ENCODE data around the gene SPCS2. TPM values are rescaled to one million over a fixed set of nuclear protein-coding genes. Genes with fewer than 3 reads are reported as not detected.

Gene SPCS2
- 100 to 1,000 TPM; 124 to 131 TPM for total RNA-seq

- H3K27ac Mint-ChIP-seq, result peak within 1 kb of the TSS; percentile 97
- CTCF ChIA-PET, result interaction anchor here (0.6 to 1.5 kb wide), 5 partner anchors 11 to 1499 kb away, joined by 3 to 4 read pairs (median 3); no protein-coding TSS in a partner anchor
- intact Hi-C loops (cut with DNase I, micrococcal nuclease), result loop anchor here (1.0 to 5.0 kb wide), 10 partner anchors 39 to 1352 kb away; partner anchors contain the start of genes NEU3 (in 2 of the 2), C2CD3 (in 1 of the 2), FAM168A (in 1 of the 2) and LIPT2 (in 1 of the 2)
These were observed at the start of gene SPCS2, which contains the start of gene XRRA1 for GRCh38 chr11:74948898-74949752. TSS of gene SPCS2 (plus strand) at chr11:74949266. CDS start at chr11:74949286, 20 bp downstream. TSS of gene XRRA1 (minus strand) at chr11:74949091. CDS start at chr11:74940878, 8,213 bp downstream.

DNA sequence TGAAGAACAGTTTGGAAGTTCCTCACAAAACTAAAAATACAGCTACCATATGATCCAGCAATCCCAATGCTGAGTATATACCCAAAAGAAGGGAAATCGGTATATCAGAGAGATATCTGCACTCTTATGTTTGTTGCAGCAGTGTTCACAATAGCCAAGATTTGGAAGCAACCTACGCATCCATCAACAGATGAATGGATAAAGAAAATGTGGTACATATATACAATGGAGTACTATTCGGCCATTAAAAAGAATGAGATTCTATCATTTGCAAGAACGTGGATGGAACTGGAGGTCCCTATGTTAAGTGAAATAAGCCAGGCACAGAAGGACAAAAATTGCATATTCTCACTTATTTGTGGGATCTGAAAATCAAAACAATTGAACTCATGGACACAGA is 46.7 kb upstream of the SPCS2 start:
- no peak for ATAC-seq
- ChIA-PET POLR2A (no interaction called here), CTCF (no interaction called here)
- Mint-ChIP-seq H3K4me3 (no peak overlapping the region), H3K4me1 (no peaks in the 10 kb centered on the region), H3K27ac (no peak overlapping the region), H3K9me3 (ENCODE audit: low read depth) (peaks cover 32% of the 10 kb centered on the region), H3K27me3 (no peaks in the 10 kb centered on the region), H3K36me3 (ENCODE audit: low read depth) (peaks cover 45% of the 10 kb centered on the region)
- DNase-seq, result no peak
- intact Hi-C loops (cut with DNase I, micrococcal nuclease), result no loop called here

More at GRCh38 chr11:74948898-74949752, at the start of gene SPCS2, which contains the start of gene XRRA1:
- Mint-ChIP-seq H3K9me3 (ENCODE audit: low read depth) (no peaks in the 10 kb centered on the region), H3K4me1 (peaks cover 42% of the 10 kb centered on the region), H3K27me3 (no peaks in the 10 kb centered on the region), H3K36me3 (ENCODE audit: low read depth) (peaks cover 24% of the 10 kb centered on the region), H3K4me3 (peak within 1 kb of the TSS; percentile 96)
- DNase-seq (peak; percentile 100), ATAC-seq (peak; percentile 99)
- POLR2A ChIA-PET, result interaction anchor here (0.5 to 1.0 kb wide), 7 partner anchors 17 to 1428 kb away, joined by 3 to 10 read pairs (median 3); no protein-coding TSS in a partner anchor

GRCh38 chr11:74905326-74905725 is 43.7 kb upstream of the SPCS2 start:
- POLR2A ChIA-PET, result no interaction called here
- Mint-ChIP-seq H3K36me3 (ENCODE audit: low read depth) (peaks cover 27% of the 10 kb centered on the region), H3K27ac (peak overlapping the region; percentile 27), H3K4me1 (no peaks in the 10 kb centered on the region), H3K27me3 (no peaks in the 10 kb centered on the region), H3K9me3 (ENCODE audit: low read depth) (peaks cover 16% of the 10 kb centered on the region), H3K4me3 (no peak overlapping the region)
- DNase-seq (no peak), ATAC-seq (no peak)
- intact Hi-C loops (cut with DNase I, micrococcal nuclease), result no loop called here
- CTCF ChIA-PET, result interaction anchor here (0.6 to 0.8 kb wide), 2 partner anchors 94 to 342 kb away, joined by 3 read pairs; no protein-coding TSS in a partner anchor

DNA sequence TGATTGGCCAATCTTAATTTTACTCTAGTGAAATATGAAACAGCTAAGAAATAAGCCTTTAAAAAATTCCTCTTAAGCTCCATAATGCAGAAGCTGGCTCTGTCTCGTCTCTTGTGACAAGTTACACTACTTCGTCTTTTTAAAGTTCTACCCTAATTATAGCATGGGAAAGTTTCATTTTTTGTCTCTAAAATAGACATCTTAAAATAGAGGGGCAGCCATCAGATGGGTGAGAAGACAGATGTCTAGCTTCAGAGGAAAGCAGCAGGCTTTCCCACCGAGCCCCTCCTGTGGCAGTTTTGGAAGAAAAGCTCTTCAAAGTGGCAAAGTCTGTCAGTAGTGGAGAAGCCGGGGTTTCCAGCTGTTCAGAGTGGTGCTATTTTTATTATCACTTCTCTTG is 39.7 kb upstream of the SPCS2 start:
- CTCF ChIA-PET, result interaction anchor here (0.7 to 2.2 kb wide), 3 partner anchors 9 to 264 kb away, joined by 3 to 11 read pairs (median 5); no protein-coding TSS in a partner anchor
- Mint-ChIP-seq H3K4me1 (no peaks in the 10 kb centered on the region), H3K27ac (no peak overlapping the region)

GRCh38 chr11:74909812-74910211 is 39.3 kb upstream of the SPCS2 start:
- intact Hi-C loops (cut with DNase I, micrococcal nuclease), result no loop called here
- ChIA-PET POLR2A (interaction anchor here (0.6 kb wide), 1 partner anchor 653 kb away, joined by 3 read pairs; no protein-coding TSS in a partner anchor), CTCF (interaction anchor here (0.7 to 2.2 kb wide), 2 partner anchors 20 to 264 kb away, joined by 5 to 11 read pairs; no protein-coding TSS in a partner anchor)
- Mint-ChIP-seq H3K36me3 (ENCODE audit: low read depth) (peaks cover 15% of the 10 kb centered on the region), H3K4me1 (no peaks in the 10 kb centered on the region), H3K27me3 (no peaks in the 10 kb centered on the region), H3K9me3 (ENCODE audit: low read depth) (no peaks in the 10 kb centered on the region), H3K4me3 (no peak overlapping the region), H3K27ac (no peak overlapping the region)
- DNase-seq (no peak), ATAC-seq (no peak)

More for the DNA sequence above, 39.7 kb upstream of the SPCS2 start:
- Mint-ChIP-seq H3K36me3 (ENCODE audit: low read depth) (peaks cover 13% of the 10 kb centered on the region), H3K9me3 (ENCODE audit: low read depth) (no peaks in the 10 kb centered on the region), H3K27me3 (no peaks in the 10 kb centered on the region), H3K4me3 (no peak overlapping the region)
- DNase-seq, result no peak
- POLR2A ChIA-PET, result interaction anchor here (0.6 kb wide), 1 partner anchor 653 kb away, joined by 3 read pairs; no protein-coding TSS in a partner anchor
- no peak for ATAC-seq
- intact Hi-C loops (cut with DNase I, micrococcal nuclease), result no loop called here

GRCh38 chr11:74923125-74923524 is 25.9 kb upstream of the SPCS2 start:
- DNase-seq, result no peak
- H3K27me3 Mint-ChIP-seq, result no peaks in the 10 kb centered on the region
- peaks cover 2% of the 10 kb centered on the region for H3K4me1 Mint-ChIP-seq
- peaks cover 12% of the 10 kb centered on the region for H3K36me3 Mint-ChIP-seq (ENCODE audit: low read depth)
- no peak overlapping the region for H3K27ac Mint-ChIP-seq
- POLR2A ChIA-PET, result no interaction called here
- intact Hi-C loops (cut with DNase I, micrococcal nuclease), result no loop called here
- no peak for ATAC-seq
- CTCF ChIA-PET, result interaction anchor here (0.6 to 1.5 kb wide), 3 partner anchors 99 to 318 kb away, joined by 3 to 5 read pairs (median 3); no protein-coding TSS in a partner anchor
- H3K9me3 Mint-ChIP-seq (ENCODE audit: low read depth), result no peaks in the 10 kb centered on the region
- H3K4me3 Mint-ChIP-seq, result no peak overlapping the region

DNA sequence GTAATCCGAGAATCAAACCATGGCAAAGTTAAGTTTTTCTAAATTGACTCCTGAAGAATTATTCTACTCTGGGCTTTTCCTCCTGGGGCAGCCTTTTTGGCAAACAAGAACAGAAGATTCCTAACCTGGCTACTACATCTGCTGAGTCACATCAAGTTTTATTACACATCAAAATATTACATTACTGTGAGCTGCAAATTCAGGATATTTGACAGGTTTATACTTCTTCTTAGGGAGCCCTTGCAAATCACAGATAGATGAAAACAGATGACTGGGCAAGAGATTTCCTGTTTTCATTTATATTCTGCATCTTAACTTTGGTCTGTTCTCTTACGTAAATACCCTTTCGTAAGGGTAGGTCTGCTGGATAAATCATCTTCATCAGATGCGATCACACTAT is 23.8 kb upstream of the SPCS2 start:
- no peaks in the 10 kb centered on the region for H3K9me3 Mint-ChIP-seq (ENCODE audit: low read depth)
- H3K27ac Mint-ChIP-seq, result no peak overlapping the region
- POLR2A ChIA-PET, result no interaction called here
- no peak overlapping the region for H3K4me3 Mint-ChIP-seq
- DNase-seq (no peak), ATAC-seq (no peak)
- H3K36me3 Mint-ChIP-seq (ENCODE audit: low read depth), result peaks cover 2% of the 10 kb centered on the region
- intact Hi-C loops (cut with DNase I, micrococcal nuclease), result no loop called here
- peaks cover 2% of the 10 kb centered on the region for H3K4me1 Mint-ChIP-seq
- no peaks in the 10 kb centered on the region for H3K27me3 Mint-ChIP-seq
- CTCF ChIA-PET, result interaction anchor here (0.5 to 2.1 kb wide), 7 partner anchors 12 to 716 kb away, joined by 3 to 13 read pairs (median 4); no protein-coding TSS in a partner anchor

DNA sequence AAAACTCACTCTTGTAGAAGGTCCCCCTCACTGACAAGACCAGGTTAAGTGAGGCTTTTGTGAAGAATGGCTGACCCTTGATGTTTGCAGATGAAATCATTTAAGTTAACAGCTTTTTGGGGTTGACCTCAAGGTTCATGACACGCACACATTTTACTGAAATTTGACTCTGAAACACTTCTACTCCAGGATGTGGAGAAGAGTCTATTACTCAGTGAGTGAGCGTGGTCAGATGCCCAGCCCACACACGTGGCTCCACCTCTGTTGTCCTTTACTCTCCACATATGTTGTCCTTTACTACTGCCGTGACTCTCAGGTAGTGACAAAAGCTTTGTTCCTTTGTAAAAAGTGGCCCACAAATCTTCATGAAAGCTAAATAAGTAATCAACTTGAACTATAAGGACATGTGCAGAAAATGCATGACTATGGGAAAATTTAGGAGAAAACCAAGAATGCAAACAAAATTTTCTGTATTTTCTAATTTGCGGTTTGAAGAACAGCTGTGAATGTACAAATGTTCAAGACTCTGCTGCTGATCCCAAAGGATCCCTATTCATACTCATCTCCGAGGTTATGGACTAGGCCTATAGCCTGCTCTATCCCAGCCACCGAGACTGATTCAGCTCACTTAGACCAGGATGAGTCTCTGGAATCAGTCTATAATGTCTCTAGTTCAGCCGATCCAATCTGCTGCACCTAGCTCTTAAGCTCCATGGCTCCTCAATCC is 22.6 kb upstream of the SPCS2 start:
- Mint-ChIP-seq H3K27ac (no peak overlapping the region), H3K36me3 (ENCODE audit: low read depth) (no peaks in the 10 kb centered on the region), H3K4me1 (peaks cover 2% of the 10 kb centered on the region), H3K9me3 (ENCODE audit: low read depth) (no peaks in the 10 kb centered on the region), H3K4me3 (no peak overlapping the region), H3K27me3 (no peaks in the 10 kb centered on the region)
- POLR2A ChIA-PET, result no interaction called here
- DNase-seq (peak; percentile 64), ATAC-seq (peak; percentile 76)
- CTCF ChIA-PET, result interaction anchor here (0.6 to 2.1 kb wide), 12 partner anchors 13 to 1225 kb away, joined by 3 to 13 read pairs (median 4); no protein-coding TSS in a partner anchor
- intact Hi-C loops (cut with DNase I, micrococcal nuclease), result no loop called here

GRCh38 chr11:74927496-74927895 is 21.6 kb upstream of the SPCS2 start:
- Mint-ChIP-seq H3K27me3 (no peaks in the 10 kb centered on the region), H3K9me3 (ENCODE audit: low read depth) (no peaks in the 10 kb centered on the region), H3K4me3 (no peak overlapping the region), H3K36me3 (ENCODE audit: low read depth) (peaks cover 2% of the 10 kb centered on the region), H3K27ac (no peak overlapping the region), H3K4me1 (peaks cover 5% of the 10 kb centered on the region)
- intact Hi-C loops (cut with DNase I, micrococcal nuclease), result no loop called here
- ChIA-PET POLR2A (no interaction called here), CTCF (interaction anchor here (0.6 to 1.1 kb wide), 2 partner anchors 62 to 213 kb away, joined by 3 to 5 read pairs; no protein-coding TSS in a partner anchor)
- DNase-seq (no peak), ATAC-seq (no peak)

DNA sequence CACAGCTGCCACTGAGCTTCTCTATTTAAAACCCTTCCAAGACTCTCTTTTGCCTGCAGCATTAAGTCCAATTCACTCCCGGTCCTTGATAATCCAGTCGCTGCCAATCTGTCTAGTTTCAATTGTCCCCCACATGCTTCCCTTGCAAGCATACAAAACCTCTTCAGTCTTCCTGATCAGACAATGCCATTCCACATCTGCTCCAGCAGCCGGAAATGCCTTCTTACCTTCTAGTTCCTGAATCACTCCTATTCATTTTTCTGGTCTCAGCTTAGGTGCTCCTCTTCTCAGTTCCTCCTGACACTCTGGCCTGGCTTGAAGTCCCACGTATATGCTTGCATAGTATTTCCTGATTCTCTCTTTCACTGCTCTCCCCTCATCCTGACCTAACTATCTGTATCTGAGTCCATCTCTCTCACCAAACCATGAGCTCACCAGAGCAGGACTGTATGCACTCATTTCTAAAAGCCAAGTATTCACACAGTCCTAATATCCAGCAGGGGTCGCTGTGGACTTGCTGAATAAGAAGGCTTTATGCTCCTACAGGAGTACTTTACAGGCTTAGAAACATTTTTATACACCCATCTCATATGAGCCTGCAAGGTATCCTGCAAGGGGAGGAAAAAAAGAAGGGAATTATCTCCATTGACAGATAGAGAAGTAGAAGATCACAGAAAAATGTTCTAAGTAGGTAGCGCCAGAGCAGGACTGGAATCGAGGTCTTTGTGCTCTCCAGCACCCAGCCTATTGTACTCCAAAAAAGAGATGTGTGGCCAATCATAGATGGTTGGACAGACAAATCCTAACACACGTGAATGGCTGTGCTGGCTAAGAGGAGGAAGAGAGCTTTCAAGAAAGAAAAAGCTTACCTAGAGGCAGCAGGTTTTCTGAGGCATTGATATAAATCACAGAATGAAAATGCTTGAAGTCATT is 19.4 kb upstream of the SPCS2 start:
- H3K4me1 Mint-ChIP-seq, result peaks cover 11% of the 10 kb centered on the region
- ATAC-seq, result peak; percentile 74
- H3K27ac Mint-ChIP-seq, result no peak overlapping the region
- ChIA-PET POLR2A (no interaction called here), CTCF (interaction anchor here (0.6 to 4.2 kb wide), 38 partner anchors 9 to 1544 kb away, joined by 3 to 28 read pairs (median 4); partner anchors contain the start of genes NEU3 and TPBGL)
- no peaks in the 10 kb centered on the region for H3K27me3 Mint-ChIP-seq
- peaks cover 8% of the 10 kb centered on the region for H3K36me3 Mint-ChIP-seq (ENCODE audit: low read depth)
- H3K9me3 Mint-ChIP-seq (ENCODE audit: low read depth), result no peaks in the 10 kb centered on the region
- intact Hi-C loops (cut with DNase I, micrococcal nuclease), result loop anchor here (1.0 to 5.0 kb wide), 8 partner anchors 59 to 319 kb away; partner anchors contain the start of genes NEU3 (in 1 of the 2) and TPBGL (in 1 of the 2)
- no peak overlapping the region for H3K4me3 Mint-ChIP-seq
- DNase-seq, result peak; percentile 80

All from activated CD4-positive, alpha-beta T cell treated with anti-CD3 and anti-CD28 coated beads for 36 hours (primary cell).